NCI-H526 treated with DMSO at 0.1 percent for 48 hours (cell line): ENCODE measurements around the gene ADGRD1.

Experiments used
- DNase-seq: peaks from one replicate; lab custom pipeline; 2025; lab: John Stamatoyannopoulos, UW

Gene ADGRD1

DNA sequence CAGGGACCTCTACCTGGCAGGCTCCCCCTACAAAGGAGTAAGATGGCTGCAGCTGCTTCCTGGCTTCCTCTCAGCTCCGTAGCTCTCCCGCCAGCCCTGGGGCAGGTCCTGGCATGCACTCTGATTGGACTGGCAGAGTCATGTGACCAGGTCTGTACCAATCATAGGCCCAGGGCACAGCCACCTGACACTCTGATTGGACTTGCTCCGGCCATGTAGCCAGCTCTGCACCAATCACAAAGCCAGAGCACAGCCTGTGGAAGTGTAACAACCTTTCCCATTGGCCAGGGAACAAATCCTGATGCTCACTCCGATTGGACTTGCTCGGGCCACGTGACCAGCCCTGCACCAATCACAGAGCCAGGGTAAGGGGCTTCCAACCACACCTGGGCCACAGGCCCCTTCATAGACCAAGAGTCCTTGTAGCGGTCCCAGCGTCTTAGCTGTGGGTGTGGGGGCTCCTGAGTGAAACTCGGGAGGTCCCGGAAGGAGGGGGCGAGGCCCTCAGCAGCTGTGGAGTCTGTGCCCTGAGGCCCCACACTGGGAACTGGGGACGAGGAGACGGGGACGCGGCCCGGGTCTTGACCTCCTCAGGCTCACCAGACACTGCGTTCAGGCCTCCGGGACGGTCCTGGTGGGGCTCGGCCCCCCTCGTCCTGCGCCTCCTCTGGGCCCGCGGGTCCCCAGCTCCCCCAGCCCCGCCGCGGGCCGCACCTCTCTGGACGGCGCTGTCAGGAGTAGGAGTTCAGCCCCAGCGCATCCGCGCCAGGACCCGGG, 210.6 kb downstream of the ADGRD1 start:
- no peak for DNase-seq

DNA sequence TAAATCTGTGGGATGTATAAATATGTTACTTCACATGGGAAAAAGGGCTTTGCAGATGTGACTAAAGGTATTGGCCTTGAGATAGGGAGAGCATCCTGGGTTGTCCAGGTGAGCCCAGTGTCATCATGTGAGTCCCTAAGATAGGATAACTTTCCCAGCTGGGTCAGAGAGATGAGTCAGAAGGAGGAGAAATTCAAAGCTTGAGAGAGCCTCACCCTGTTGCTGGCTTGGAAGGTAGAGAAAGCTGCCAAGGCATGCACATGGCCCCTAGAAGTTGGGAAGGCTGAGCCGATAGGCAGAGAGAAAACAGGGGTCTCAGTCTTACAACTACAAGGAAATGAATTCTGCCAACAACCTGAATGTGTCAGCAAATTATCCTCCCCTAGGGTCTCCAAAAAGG, 213.0 kb downstream of the ADGRD1 start:
- DNase-seq = no peak

DNA sequence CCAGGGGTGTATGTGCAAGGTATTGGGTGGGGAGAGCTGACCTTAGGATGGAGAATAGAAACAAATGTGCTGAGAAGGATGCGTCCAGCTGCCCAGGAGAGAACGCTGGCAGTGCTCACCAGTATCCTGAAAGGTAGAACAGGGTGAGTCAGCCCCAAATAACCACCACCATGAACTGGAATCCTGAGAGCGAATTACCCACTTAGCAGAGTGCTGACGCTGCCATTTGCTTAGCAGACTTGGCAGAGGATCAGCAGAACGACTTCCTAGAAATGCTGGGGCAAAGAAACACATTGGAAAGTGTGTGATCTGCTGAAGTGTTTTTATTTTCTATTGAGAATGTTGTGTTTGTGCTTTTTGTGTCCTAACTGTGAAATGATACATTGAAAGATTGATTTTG, 213.6 kb downstream of the ADGRD1 start:
- no peak for DNase-seq

DNA sequence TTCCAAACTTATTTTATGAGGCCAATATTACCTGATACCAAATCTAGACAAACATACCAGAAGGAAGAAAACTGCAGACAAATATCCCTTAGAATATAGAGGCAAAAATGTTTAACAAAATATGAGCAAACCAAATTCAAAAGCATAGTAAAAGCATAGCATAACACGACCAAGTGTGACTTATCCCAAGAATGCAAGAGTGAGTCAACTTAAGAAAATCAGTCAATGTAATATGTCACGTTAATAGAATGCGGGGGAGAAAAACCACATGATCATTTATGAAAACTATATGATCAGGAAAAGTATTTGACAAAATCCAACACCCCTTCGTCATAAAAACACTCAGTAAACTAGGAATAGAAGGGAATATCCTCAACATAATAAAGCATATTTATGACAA, 217.3 kb downstream of the ADGRD1 start:
- DNase-seq = no peak

DNA sequence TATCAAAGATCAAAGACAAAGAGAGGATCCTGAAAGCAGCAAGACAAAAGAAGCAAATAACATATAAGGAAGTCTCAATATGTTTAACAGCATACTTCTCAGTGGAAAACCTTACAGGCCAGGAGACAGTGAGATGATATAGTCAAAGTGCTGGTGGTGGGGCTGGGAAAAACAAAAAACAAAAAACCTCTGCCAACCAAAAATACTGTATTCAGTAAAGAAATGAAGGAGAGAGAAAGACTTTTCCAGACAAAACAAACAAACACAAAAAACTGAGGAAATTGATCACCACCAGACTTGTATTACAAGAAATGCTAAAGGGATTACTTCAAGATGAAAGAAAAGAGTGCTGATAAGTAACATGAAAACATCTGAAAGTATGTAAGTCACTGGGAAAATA, 221.2 kb downstream of the ADGRD1 start:
- no peak for DNase-seq

DNA sequence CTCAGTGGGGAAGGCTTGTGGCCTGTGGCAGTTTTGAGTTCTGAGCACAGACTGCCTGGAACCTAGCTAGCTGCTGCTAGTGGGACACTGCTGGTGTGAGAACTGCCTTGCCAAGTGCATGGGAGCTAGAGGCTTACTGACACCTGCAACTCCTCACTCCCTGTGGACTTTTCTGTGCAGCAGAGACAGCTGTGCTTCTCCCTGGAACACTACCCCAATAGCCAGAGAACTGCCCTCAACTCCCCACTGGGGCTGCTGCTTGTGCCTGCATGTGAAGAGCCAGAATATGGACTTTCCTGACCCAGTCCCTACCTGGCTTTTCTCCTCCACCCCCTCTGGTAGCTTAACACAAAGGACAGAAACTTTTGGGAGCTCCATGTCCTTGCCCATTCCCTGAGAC, 222.6 kb downstream of the ADGRD1 start:
- DNase-seq = no peak

DNA sequence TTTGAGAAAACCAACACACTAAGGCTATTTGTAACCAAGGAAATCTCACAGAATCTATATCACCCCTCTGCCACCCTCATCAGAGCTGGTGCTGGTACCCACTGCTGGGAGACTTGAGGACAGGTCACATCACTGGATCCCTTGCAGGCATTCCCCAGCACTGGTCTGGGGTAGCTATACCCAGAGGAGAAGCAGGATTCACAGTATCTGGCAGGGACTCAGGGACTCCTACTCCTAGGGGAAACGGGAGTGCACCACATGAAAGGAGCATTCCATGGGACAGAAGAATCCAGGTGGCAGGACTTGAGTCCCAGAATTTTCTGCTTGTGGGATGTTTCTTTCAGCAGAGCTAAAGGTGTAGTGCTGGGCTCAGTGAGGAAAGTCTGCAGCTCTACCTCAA, 223.2 kb downstream of the ADGRD1 start:
- no peak for DNase-seq

DNA sequence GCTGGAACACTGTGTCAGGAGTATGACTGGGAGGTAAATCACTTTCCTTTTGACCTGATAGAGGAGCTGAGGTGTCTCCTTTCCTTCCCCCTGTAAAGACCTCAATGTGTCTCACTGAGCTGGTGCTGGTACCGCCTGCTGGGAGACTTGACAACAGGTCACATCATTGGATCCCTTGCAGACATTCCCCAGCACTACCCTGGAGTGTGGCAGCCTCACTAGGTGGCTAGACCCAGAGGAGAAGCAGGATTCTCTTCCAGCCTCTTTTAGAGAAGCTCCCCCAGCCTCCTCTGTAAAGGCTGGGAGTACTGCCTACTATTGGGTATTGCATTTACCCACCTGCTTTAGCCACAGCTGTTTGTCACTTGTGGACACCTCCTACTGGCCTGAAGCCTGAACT, 223.9 kb downstream of the ADGRD1 start:
- no peak for DNase-seq

DNA sequence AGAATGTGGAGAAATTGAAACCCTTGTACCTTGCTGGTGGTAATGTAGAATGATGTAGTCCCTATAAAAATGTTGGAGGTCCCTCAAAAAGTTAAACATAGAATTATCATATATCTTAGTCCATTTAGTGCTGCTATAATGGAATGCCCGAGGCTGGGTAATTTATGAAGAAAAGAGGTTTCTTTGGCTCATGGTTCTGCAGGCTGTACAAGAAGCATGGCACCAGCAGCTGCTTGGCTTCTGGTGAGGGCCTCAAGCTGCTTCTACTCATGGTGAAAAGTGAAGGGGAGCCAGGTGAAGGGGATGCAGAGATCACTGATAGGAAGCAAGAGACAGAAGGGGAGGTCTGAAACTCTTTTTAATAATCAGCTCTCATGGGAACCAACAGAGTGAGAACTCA, 233.9 kb downstream of the ADGRD1 start:
- no peak for DNase-seq

DNA sequence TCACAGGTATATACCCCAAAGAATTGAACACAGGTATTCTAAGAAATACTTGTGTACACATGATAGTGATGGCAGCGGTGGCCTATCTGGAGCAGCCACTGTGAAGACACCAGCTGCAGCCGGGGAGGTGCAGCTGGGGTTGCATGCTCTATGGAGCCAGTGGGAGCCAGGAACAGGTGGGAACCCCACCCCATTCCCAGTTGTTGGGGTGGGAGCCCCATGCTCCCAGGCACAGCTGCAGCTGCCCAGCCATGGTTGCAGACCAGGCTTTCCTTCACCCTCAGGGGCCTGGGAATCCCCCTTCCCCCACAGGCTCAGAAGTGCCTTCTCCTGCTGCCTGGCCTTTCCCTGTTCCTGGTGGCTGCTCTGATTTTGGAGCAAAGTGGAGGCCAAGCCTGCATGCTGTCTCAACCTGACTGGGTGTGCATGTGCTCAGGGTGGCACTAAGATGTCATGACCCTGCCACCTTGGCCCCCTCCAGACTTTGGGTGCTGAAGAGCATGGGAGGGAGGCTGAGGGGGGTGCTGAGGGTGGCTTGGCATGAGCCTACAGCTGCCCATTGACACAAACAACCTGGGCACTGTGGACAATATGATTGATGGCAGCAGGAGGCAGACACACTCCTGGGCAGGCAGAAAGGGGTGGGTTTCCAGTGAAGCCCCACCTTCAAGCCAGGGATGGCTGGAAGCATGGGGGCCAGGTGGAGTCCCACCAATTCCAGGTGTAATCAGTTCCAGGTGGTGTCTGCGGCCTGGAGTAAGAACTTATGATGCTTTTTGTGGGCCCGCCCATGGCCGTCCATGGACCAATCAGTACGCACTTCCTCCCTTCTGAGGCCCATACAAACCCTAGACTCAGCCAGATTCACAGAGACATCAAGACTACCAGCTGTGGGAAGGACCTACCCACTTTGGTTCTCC, 234.7 kb downstream of the ADGRD1 start:
- no peak for DNase-seq

DNA sequence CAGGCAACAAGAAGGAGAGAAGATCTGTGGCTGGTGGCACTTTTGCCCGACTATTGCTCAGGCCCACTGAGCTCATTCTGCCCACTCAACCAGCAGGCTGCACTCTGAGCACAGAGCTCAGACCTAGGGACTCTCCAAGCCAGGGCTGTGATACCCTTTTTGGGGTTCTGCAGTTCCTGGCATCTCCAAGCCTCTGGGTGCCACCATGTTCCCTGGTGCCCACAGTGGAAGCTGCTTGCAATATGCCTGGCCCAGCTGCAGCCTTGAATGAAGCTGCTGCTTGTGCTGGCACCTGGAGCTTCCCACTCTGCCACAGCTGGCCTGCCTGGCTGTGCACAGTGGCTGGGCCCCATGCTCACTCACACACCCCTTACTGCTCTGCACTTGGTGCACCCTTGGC, 236.1 kb downstream of the ADGRD1 start:
- DNase-seq = no peak

DNA sequence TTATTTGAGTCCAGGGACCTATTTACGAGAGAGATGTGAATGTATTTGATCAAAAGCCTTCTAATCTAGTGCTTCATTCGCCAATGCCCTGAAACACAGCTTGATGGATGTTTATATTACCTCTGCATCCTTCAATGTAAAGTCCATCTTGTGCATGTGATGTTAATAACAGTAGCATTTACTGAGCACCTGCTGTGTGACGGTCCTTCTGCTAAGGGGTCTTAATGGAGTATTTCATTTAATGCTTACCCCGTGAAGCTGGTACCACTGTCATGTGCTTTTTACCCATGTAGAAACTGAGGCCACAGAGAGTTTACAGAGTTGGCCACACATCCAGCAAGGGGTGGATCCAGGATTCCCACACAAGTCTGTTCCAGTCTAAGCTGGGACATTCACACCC, 237.3 kb downstream of the ADGRD1 start:
- DNase-seq = no peak
